ENCODE measurements around the gene SPCS1. TPM values are rescaled to one million over a fixed set of nuclear protein-coding genes. Genes with fewer than 3 reads are reported as not detected.
A peak's percentile ranks its signal among the peaks of the same experiment; 100 is the strongest.

SPCS1 gene
- total RNA-seq, 4 donors from 2014 or later: 152 to 188 (median 162) TPM

DNA sequence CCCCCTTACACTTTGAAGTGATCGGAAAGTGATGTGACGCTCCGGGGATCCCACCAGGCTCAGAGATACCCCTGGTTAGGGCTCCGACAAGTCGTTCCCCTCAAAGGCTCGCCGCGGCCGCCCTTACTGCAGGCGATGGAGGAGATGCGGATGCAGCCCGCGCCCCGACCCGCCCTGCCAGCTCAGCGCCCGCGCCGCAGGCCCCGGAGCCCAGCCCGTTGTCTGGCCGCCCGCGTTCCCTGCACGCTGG, 543 bp upstream of the SPCS1 start:
- no peak for ATAC-seq

DNA sequence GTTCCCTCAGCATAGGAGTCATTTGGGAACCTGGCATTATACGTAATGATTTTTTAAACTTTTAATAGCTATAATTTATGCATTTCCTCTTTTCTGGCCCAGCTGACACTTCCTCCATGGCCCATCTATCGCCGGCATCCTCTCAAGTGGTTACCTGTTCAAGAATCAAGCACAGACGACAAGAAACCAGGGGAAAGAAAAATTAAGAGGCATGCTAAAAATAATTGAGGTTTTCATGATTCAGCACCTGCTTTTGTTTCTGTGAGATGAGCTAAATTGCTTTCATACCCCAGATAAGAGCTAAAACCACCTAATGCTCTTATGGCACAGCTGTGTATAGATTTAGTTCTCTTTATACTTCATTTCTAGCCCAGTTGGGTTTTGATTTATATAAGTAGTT, 1.7 kb downstream of the SPCS1 start:
- no peak overlapping the region for H3K27ac ChIP-seq
- TF ChIP-seq POLR2A (IDR thresholded peaks at IDR 0.05): no peak
- TF ChIP-seq, protein P1, sequence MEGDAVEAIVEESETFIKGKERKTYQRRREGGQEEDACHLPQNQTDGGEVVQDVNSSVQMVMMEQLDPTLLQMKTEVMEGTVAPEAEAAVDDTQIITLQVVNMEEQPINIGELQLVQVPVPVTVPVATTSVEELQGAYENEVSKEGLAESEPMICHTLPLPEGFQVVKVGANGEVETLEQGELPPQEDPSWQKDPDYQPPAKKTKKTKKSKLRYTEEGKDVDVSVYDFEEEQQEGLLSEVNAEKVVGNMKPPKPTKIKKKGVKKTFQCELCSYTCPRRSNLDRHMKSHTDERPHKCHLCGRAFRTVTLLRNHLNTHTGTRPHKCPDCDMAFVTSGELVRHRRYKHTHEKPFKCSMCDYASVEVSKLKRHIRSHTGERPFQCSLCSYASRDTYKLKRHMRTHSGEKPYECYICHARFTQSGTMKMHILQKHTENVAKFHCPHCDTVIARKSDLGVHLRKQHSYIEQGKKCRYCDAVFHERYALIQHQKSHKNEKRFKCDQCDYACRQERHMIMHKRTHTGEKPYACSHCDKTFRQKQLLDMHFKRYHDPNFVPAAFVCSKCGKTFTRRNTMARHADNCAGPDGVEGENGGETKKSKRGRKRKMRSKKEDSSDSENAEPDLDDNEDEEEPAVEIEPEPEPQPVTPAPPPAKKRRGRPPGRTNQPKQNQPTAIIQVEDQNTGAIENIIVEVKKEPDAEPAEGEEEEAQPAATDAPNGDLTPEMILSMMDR (IDR thresholded peaks at IDR 0.05 in 4 of 5, conservative IDR thresholded peaks at IDR 0.05 in 1 of 5): no peak
- H3K36me3 ChIP-seq: peaks cover 0 to 31% of the 10 kb centered on the region in 2 donors
- ATAC-seq: no peak
- no peaks in the 10 kb centered on the region for H3K9me3 ChIP-seq
- in situ Hi-C loops (cut with MboI; ENCODE audit: low sequenced_read_pairs in 4 of 4): no loop called here
- peaks cover 33 to 34% of the 10 kb centered on the region in 2 donors for H3K4me1 ChIP-seq
- intact Hi-C loops (cut with DNase I; ENCODE audit: low total_unique reads): loop anchor here (5.0 kb wide), 1 partner anchor 340 kb away; the partner anchor contains the start of gene SFMBT1
- peak overlapping the region in 2 of 4 donors; percentile 96 to 97 for H3K4me3 ChIP-seq
- no peak for DNase-seq
- H3K27me3 ChIP-seq: no peaks in the 10 kb centered on the region

More for the DNA sequence above, 543 bp upstream of the SPCS1 start:
- Histone ChIP-seq H3K4me3 (peak overlapping the region; percentile 79 to 97 (median 94)), H3K9me3 (no peaks in the 10 kb centered on the region), H3K36me3 (peaks cover 0 to 20% of the 10 kb centered on the region in 2 donors), H3K27me3 (no peaks in the 10 kb centered on the region), H3K4me1 (peaks cover 33 to 34% of the 10 kb centered on the region in 2 donors), H3K27ac (peak overlapping the region; percentile 80 to 93 (median 85))
- in situ Hi-C loops (cut with MboI; ENCODE audit: low sequenced_read_pairs in 4 of 4) (no loop called here), intact Hi-C loops (cut with DNase I; ENCODE audit: low total_unique reads) (loop anchor here (1.0 to 5.0 kb wide), 2 partner anchors 20 to 342 kb away; partner anchors contain the start of genes PBRM1 and SFMBT1)
- DNase-seq: no peak
- TF ChIP-seq, protein P1 (IDR thresholded peaks at IDR 0.05 in 4 of 5, conservative IDR thresholded peaks at IDR 0.05 in 1 of 5): no peak
- TF ChIP-seq POLR2A (IDR thresholded peaks at IDR 0.05): no peak

DNA sequence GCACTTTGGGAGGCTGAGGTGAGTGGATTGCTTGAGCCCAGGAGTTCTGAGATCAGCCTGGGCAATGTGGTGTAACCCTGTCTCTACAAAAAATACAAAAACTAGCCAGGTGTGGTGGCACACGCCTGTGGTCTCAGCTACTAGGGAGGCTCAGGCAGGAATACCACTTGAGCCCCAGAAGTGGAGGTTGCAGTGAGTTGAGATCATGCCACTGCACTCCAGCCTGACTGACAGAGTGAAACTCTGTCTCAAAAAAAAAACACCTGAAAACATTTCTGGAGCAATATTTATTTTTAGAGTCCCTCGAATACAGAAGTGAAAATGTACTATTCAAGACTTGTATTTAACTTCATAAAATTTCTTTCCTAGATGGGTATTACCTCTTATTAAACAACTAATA, 4.6 kb downstream of the SPCS1 start:
- intact Hi-C loops (cut with DNase I; ENCODE audit: low total_unique reads): no loop called here
- H3K4me1 ChIP-seq: peaks cover 16% of the 10 kb centered on the region in 2 donors
- H3K4me3 ChIP-seq: no peak overlapping the region
- no peaks in the 10 kb centered on the region for H3K27me3 ChIP-seq
- DNase-seq (no peak), ATAC-seq (no peak)
- H3K36me3 ChIP-seq: peaks cover 0 to 31% of the 10 kb centered on the region in 2 donors
- H3K9me3 ChIP-seq: no peaks in the 10 kb centered on the region
- no peak for TF ChIP-seq POLR2A (IDR thresholded peaks at IDR 0.05)
- TF ChIP-seq, protein P1 (IDR thresholded peaks at IDR 0.05 in 4 of 5, conservative IDR thresholded peaks at IDR 0.05 in 1 of 5): no peak
- in situ Hi-C loops (cut with MboI; ENCODE audit: low sequenced_read_pairs in 4 of 4): no loop called here
- H3K27ac ChIP-seq: no peak overlapping the region

DNA sequence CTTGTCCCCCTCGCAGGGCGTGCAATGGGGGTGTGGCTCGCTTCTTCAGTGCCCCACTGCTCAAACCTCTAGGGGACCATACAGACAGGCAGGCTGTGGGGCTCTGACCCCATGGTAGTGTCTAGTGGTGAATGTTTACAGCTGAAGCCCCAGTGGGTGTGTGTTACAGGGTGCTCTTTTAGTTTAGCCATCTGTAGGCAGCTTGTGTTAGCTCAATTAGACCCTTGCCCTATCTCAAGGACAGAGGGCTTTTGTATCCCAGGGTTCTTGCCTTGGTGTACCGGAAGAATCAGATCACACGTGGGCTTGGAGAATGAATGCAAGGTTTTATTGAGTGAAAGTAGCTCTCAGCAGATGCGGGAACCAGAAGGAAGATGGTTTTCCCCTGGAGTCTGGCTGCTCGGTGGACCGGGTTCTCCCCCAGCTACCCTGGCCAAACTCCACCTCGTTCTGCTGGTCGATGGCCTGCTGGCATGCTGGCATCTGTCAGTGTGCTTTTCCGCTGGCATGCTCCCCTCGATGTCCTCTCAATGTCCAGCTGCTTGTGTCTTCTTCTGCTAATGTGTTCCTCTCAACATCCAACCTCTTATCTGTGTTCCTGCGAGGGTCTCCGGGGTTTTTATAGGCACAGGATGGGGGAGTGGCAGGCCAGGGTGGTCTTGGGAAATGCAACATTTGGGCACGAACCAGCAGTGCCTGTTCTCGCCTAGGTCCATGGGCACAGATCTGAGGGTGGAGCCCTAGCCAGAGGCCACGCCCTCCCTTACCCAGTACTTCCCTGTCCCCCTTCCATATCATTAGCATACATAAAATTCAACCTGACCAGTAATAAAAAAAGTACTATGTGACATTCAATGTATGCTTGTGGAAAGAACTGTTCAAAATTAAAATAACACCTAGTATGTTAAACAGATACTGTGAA, 6.6 kb downstream of the SPCS1 start:
- peaks cover 5 to 7% of the 10 kb centered on the region in 2 donors for H3K4me1 ChIP-seq
- DNase-seq (no peak), ATAC-seq (no peak)
- H3K9me3 ChIP-seq: no peaks in the 10 kb centered on the region
- H3K27ac ChIP-seq: no peak overlapping the region
- H3K27me3 ChIP-seq: no peaks in the 10 kb centered on the region
- peaks cover 0 to 29% of the 10 kb centered on the region in 2 donors for H3K36me3 ChIP-seq
- no peak overlapping the region for H3K4me3 ChIP-seq
- intact Hi-C loops (cut with DNase I; ENCODE audit: low total_unique reads) (no loop called here), in situ Hi-C loops (cut with MboI; ENCODE audit: low sequenced_read_pairs in 4 of 4) (no loop called here)
- TF ChIP-seq, protein P1 (IDR thresholded peaks at IDR 0.05 in 4 of 5, conservative IDR thresholded peaks at IDR 0.05 in 1 of 5): no peak
- no peak for TF ChIP-seq POLR2A (IDR thresholded peaks at IDR 0.05)
